CD4-positive, alpha-beta T cell treated with Interleukin-15 for 1 hour (primary cell): ENCODE results near the gene CSNK1G1.

ENCODE experiments used
- DNase-seq: peaks from one replicate; pipeline ENCODE4 v3.0.0-alpha.2; 2020

The CSNK1G1 gene

GRCh38 chr15:64152507-64153387, 203.2 kb downstream of the CSNK1G1 start:
- DNase-seq: no peak

DNA sequence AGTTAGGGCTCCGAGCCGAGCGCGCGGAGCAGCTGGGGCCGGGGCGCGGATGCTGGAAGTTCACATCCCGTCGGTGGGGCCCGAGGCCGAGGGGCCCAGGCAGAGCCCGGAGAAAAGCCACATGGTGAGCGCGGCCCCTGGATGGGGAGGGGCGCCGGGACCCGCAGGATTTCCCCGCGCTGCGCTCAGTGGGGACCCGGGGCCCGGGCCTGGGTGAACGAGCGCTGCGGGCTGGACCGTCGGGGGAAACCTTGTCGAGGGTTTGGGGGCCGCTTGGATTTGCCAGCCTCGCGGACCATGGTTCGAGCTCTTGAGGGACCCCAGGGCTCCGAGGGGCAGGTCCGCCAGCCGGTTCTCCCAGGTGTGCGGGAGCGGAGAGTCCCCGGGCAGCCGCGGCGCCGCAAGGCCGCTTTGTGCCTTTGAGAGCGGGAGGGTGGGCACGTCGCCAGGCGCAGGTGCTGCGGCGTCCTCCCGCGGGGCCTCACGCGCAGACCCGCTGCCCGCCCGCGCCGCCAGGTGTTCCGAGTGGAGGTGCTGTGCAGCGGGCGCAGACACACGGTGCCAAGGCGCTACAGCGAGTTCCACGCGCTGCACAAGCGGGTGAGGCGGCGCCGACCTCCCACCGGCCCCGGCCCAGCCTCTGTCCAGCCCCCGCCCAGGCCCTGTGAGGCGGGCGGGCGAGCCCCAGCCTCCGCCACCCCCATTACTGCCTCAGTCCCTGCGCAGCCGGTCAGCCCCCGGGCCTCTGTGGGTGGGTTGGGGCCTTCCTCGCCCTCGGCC, 204.1 kb downstream of the CSNK1G1 start, which contains the start of gene SNX22:
SNX22 (plus strand) TSS at position 5 of the 780 bp plus-strand sequence; CDS start at position 50, 45 bp downstream.
- no peak for DNase-seq

- no peak for DNase-seq
Observed at GRCh38 chr15:64149893-64150578, 205.9 kb downstream of the CSNK1G1 start.

DNA sequence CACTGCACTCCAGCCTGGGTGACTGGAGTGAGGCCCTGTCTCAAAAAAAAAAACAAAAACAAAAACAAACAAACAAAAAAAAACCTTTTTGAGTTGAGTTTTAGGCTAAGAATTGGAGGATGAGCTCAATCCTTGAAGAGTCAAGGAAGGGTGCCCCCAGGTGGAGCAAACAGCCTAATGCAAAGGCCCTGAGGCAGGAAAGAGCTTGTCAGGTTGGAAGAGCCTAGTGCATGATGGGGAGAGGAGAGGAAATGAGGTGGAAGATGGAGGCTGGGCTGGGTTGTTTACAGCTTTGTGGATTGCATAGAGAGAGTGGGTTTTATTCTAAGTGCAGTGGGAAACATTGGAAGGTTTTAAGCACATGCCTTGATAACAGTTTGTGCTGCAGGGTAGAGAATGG, 206.5 kb downstream of the CSNK1G1 start:
- no peak for DNase-seq

- no peak for DNase-seq
Observed at GRCh38 chr15:64148581-64148980, 207.4 kb downstream of the CSNK1G1 start.

DNA sequence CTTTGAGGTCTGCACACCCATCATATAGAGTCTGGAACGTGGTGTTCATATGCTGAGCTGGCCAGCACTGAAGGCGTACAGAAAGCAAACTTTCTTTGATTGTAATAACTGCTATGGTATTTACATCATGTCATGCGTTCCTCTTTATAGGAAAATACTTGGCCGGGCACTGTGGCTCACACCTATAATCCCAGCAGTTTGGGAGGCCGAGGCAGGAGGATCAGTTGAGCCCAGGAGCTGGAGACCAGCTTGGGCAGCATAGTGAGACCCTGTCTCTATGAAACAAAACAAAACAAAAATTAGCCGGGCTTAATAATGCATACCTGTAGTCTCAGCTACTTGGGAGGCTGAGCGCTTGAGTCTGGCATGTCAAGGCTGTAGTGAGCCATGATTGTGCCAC, 207.8 kb downstream of the CSNK1G1 start:
- no peak for DNase-seq

DNA sequence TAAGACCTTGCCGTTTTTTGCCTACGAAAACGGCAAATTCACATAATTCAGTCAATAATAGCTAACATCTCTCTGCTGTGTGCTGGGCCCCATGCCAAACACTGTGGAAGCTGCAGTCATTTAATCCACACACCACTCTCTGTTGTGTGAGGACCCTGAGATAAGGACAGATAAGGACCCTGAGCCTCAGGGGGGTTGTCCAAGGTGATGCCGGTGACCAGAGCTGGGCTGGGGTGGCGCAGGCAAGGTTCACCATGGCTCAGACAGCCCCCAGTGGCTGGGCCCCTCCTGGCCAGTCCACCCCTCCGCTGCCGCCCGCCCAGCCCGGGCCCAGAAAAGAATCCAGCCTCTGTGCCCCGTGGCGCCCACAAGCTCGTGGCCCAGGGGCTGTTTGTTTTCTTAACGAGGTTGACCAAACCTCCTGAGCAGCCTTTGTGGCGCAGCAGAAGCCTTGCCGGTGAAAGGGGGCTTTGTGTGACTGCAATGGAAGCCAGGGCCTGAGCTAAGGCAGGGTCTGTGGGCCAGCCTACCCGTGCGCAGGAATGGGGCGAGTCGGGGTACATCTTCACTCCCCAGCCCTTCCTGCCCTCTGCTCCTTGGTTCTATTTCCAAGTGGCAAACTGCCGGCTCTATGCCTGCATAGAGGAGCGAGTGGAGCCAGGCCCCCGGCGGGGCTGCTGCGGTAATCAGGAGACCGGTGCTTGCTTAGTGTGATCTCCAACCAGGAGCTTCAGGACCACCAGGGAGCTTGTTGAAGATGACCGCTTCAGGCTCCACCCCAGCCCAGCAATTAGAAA, 208.9 kb downstream of the CSNK1G1 start:
- DNase-seq: no peak

GRCh38 chr15:64146520-64146884, 209.5 kb downstream of the CSNK1G1 start:
- no peak for DNase-seq

GRCh38 chr15:64146041-64146440, 209.9 kb downstream of the CSNK1G1 start:
- no peak for DNase-seq

DNA sequence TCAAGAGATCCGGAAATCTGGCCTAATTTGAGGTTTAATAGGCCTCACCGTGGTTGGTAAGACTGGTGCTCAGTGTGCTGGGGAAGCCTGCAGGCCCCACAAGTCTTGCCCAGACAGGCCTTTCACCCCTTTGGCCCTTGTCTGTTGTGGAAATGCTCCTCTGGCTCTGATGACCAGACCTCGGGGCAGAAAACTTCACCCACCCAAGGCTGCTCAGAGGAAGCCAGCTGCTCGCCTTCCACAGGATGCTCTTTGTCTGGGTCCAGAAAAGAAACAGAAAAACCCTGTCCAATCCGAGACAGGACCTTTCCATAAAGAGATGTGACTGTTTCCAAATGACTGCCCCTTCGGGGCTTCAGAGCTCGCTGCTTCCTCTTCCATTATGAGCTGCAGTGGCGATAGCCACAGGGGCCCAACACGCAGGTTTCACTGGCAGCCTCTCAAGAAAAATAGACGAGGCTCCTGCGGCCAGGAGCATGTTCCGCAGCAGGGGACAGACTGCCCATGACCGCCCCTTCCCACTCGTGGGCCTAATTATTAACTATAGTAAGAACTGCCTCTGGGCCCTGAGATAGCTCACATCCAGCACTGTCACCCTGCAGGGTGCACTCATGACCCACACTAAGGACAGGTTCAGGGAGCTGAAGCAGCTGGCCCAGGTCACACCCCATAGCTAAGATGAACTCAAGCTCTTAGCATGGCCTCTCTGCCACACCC, 211.2 kb downstream of the CSNK1G1 start:
- DNase-seq: no peak

GRCh38 chr15:64144192-64144564, 211.8 kb downstream of the CSNK1G1 start:
- DNase-seq: no peak

DNA sequence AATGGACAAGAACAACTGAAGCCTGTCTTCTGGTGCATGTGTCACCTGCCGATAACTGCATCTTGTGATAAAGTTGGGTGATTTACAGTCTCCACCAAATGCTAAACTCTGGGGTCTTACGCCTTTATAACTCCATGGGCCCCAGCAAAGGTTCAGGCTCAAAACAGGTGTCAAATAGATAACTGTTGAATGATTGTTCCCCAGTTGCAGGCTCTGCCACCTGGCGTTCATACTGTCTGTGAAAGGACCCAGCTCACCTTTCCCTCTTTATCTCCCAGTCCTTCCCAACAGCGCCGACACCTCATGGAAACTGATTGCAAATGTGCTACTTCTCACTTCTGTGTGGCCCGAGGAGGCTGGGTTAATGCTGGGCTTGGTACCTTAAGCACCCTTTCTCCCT, 212.7 kb downstream of the CSNK1G1 start:
- DNase-seq: no peak

GRCh38 chr15:64141798-64142512, 214.0 kb downstream of the CSNK1G1 start:
- DNase-seq: no peak

GRCh38 chr15:64138331-64138941, 217.5 kb downstream of the CSNK1G1 start:
- no peak for DNase-seq

DNA sequence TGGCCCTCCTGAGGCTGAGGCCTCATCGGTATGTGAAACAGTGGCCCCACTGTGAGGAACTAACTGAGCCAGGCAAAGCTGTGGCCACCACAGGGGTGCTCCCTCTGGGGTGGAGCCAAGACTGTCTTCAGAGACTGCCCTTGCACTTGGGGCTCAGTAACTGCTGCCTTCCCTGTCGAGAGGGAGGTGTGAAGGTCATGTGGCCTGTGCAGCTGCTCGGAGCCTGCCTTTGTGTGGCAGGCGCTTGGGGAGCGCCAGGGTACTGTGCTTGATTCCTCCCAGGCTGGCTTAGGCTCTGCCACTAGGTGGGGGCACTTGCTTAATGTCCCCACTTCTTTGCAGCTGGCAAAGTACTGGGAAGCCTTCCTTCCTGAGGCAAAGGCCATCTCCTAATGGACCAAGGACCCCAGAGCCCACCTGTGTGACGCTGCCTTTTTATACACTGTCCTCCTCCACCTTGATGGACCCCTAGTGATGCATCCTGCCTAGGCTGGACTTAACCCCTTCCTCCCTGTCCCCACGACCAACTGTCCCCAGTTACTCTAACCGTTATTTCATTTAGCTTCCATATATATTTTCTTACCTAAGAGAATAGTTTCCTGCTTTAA, 218.6 kb downstream of the CSNK1G1 start:
- peak; percentile 49 for DNase-seq

- no peak for DNase-seq
Observed at GRCh38 chr15:64136347-64136746, 219.6 kb downstream of the CSNK1G1 start.

- DNase-seq: no peak
Observed at GRCh38 chr15:64134345-64134829, 221.6 kb downstream of the CSNK1G1 start.

GRCh38 chr15:64133623-64134344, 222.2 kb downstream of the CSNK1G1 start:
- DNase-seq: no peak

- no peak for DNase-seq
Observed at GRCh38 chr15:64132217-64132616, 223.8 kb downstream of the CSNK1G1 start.
